A549 (cell line): ENCODE results near the gene SCN2B. TPM values are rescaled to one million over a fixed set of nuclear protein-coding genes. Genes with fewer than 3 reads are reported as not detected.
A peak's percentile ranks its signal among the peaks of the same experiment; 100 is the strongest.

Experiments used
- ATAC-seq, 2 experiments: fragments of 200-7000 bp in 1 of 2; fragments of >200 bp in 1 of 2; cut with Nextera tagmentation in 1 of 2; cut with Tn5 transposase in 1 of 2; 3 replicates each; pipeline versions ENCODE4 v1.8.0 to v1.9.1; 2018 to 2020; ENCODE audit warnings: mild to moderate bottlenecking in 1 of 2, moderate library complexity in 1 of 2
- CTCF ChIA-PET: fragments of 300-600 bp; sonication (Branson Sonifier 250); formaldehyde crosslinking; extraction: SDS; loops from one replicate; lab custom pipeline; 2021; ENCODE audit warnings: antibody characterized with exemption, inconsistent platforms; lab: Yijun Ruan, JAX
- POLR2A ChIA-PET: fragments of 350-600 bp; formaldehyde crosslinking; extraction: SDS; loops from one replicate; lab custom pipeline; 2021; ENCODE audit warnings: antibody characterized with exemption, inconsistent platforms; lab: Yijun Ruan, JAX
- DNase-seq, 2 experiments: peaks; one replicate each; pipeline versions ENCODE4 v3.0.0 to v3.0.0-alpha.2; 2011 to 2016; ENCODE audit warnings: low read depth in 1 of 2, low spot score in 1 of 2
- FAIRE-seq: peaks from 2 replicates; lab custom pipeline; 2011; peaks lifted over from hg19 to GRCh38; lab: Jason Lieb, UNC
- H3K27ac ChIP-seq, 2 experiments: fragments of >200 bp; sonication (Bioruptor Twin); formaldehyde crosslinking; 3 replicates each; pipeline ENCODE4 v1.5.1; 2016 to 2017
- H3K4me1 ChIP-seq: fragments of >200 bp; sonication (Bioruptor Twin); formaldehyde crosslinking; 3 replicates; pipeline ENCODE4 v1.6.1; 2016
- H3K4me2 ChIP-seq: fragments of >200 bp; sonication (Bioruptor Twin); formaldehyde crosslinking; 3 replicates; pipeline ENCODE4 v1.6.1; 2016
- H3K4me3 ChIP-seq: fragments of >200 bp; sonication (Bioruptor Twin); formaldehyde crosslinking; 3 replicates; pipeline ENCODE4 v1.5.1; 2016
- H3K9me3 ChIP-seq: fragments of >200 bp; sonication (Bioruptor Twin); formaldehyde crosslinking; 3 replicates; pipeline ENCODE4 v1.6.1; 2016
- CHD4 ChIP-seq: fragments of 200-600 bp; sonication (generic); IDR thresholded peaks from 2 replicates; pipeline ENCODE4 v1.6.1; 2016; ENCODE audit warnings: antibody characterized with exemption, mild to moderate bottlenecking, borderline replicate concordance
- EHF ChIP-seq: fragments of 250-450 bp; sonication (Bioruptor Pico); IDR thresholded peaks from 2 replicates; pipeline ENCODE4 v1.5.0; 2020; ENCODE audit warnings: mild to moderate bottlenecking
- EHMT2 ChIP-seq: fragments of 200-600 bp; sonication (generic); IDR thresholded peaks from 2 replicates; pipeline ENCODE4 v1.6.1; 2016; ENCODE audit warnings: antibody characterized with exemption, low read depth, mild to moderate bottlenecking, moderate library complexity
- FOSL2 ChIP-seq, 2 experiments: fragments of 450-650 bp in 1 of 2; fragments of >200 bp in 1 of 2; sonication (Bioruptor Twin) in 1 of 2; formaldehyde crosslinking; IDR thresholded peaks; 2 replicates each; pipeline versions ENCODE4 v1.5.0 to v1.6.1; 2016 to 2020; ENCODE audit warnings: mild to moderate bottlenecking in 1 of 2, moderate library complexity in 1 of 2
- FOXS1 ChIP-seq: fragments of 250-450 bp; sonication (Bioruptor Pico); IDR thresholded peaks from 2 replicates; pipeline ENCODE4 v1.5.0; 2020; ENCODE audit warnings: mild to moderate bottlenecking, moderate library complexity
- HDAC2 ChIP-seq: fragments of 200-600 bp; sonication (generic); IDR thresholded peaks from 2 replicates; pipeline ENCODE4 v1.6.1; 2016
- HOXA7 ChIP-seq: fragments of 250-450 bp; sonication (Bioruptor Pico); IDR thresholded peaks from 2 replicates; pipeline ENCODE4 v1.5.0; 2020; ENCODE audit warnings: mild to moderate bottlenecking, moderate library complexity
- HOXB5 ChIP-seq: fragments of 250-450 bp; sonication (Bioruptor Pico); IDR thresholded peaks from 2 replicates; pipeline ENCODE4 v1.5.0; 2020; ENCODE audit warnings: mild to moderate bottlenecking, moderate library complexity
- MAZ ChIP-seq: fragments of 150-350 bp; IDR thresholded peaks from 2 replicates; pipeline ENCODE4 v1.6.1; 2014; ENCODE audit warnings: antibody characterized with exemption, low read depth, low read length, borderline replicate concordance
- RARB ChIP-seq: fragments of 250-450 bp; sonication (Bioruptor Pico); IDR thresholded peaks from 2 replicates; pipeline ENCODE4 v1.8.0; 2021; ENCODE audit warnings: mild to moderate bottlenecking, moderate library complexity
- ZC3H11A ChIP-seq: fragments of 450-650 bp; IDR thresholded peaks from 2 replicates; pipeline ENCODE4 v1.6.1; 2014; ENCODE audit warnings: antibody characterized with exemption, mild to moderate bottlenecking
- WGBS: methylation state at CpG from one replicate; pipeline ENCODE4 v1.1.6; 2017; ENCODE audit errors: missing lambda C conversion rate; 5-methylcytosine and 5-hydroxymethylcytosine counted together
- polyA minus RNA-seq: library from RNA; depleted of rRNA, polyadenylated mRNA; stranded (reverse); fragments of >200 nt; gene quantifications from 2 replicates; pipeline ENCODE4 v1.2.3, GENCODE V29; 2011; rRNA and poly(A)+ RNA removed
- polyA plus RNA-seq, 4 experiments: library from polyadenylated mRNA; depleted of rRNA in 3 of 4; stranded (reverse); fragments of >200 nt; fragmentation: RNase III in 1 of 4; extraction: RNeasy Plus Mini Kit Qiagen cat#74134 plus additional on column Dnase treatment in 1 of 4; gene quantifications; 2 replicates in 3 of 4; 3 replicates in 1 of 4; pipeline ENCODE4 v1.2.3, GENCODE V29; 2011 to 2017
- TF ChIP-seq, protein P1 (sequence below): fragments of 200-600 bp; sonication (generic); IDR thresholded peaks from 2 replicates; pipeline ENCODE4 v1.6.1; 2016; ENCODE audit warnings: antibody characterized with exemption, mild to moderate bottlenecking, moderate library complexity
- TF ChIP-seq, protein P2 (sequence below): fragments of 250-450 bp; sonication (Bioruptor Pico); IDR thresholded peaks from 2 replicates; pipeline ENCODE4 v1.5.0; 2021; ENCODE audit warnings: mild to moderate bottlenecking, moderate library complexity, borderline replicate concordance
- TF ChIP-seq, protein P3 (sequence below): IDR thresholded peaks from 2 replicates; pipeline ENCODE4 v1.6.1; 2012
- TF ChIP-seq, protein P4 (sequence below): fragments of 450-650 bp; IDR thresholded peaks from 2 replicates; pipeline ENCODE4 v1.6.1; 2014; ENCODE audit warnings: antibody characterized with exemption

Gene SCN2B, protein sequence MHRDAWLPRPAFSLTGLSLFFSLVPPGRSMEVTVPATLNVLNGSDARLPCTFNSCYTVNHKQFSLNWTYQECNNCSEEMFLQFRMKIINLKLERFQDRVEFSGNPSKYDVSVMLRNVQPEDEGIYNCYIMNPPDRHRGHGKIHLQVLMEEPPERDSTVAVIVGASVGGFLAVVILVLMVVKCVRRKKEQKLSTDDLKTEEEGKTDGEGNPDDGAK
- polyA plus RNA-seq (2011; rRNA removed) (not detected in 2 replicates), polyA plus RNA-seq (2017; fragmentation: RNase III; extraction: RNeasy Plus Mini Kit Qiagen cat#74134 plus additional on column Dnase treatment) (not detected in 3 replicates), polyA minus RNA-seq (not detected in 2 replicates)
- not detected in 2 replicates for polyA plus RNA-seq (2012; cell fraction: cytosol; rRNA removed)
- not detected in 2 replicates for polyA plus RNA-seq (2012; cell fraction: nucleus; rRNA removed)

DNA sequence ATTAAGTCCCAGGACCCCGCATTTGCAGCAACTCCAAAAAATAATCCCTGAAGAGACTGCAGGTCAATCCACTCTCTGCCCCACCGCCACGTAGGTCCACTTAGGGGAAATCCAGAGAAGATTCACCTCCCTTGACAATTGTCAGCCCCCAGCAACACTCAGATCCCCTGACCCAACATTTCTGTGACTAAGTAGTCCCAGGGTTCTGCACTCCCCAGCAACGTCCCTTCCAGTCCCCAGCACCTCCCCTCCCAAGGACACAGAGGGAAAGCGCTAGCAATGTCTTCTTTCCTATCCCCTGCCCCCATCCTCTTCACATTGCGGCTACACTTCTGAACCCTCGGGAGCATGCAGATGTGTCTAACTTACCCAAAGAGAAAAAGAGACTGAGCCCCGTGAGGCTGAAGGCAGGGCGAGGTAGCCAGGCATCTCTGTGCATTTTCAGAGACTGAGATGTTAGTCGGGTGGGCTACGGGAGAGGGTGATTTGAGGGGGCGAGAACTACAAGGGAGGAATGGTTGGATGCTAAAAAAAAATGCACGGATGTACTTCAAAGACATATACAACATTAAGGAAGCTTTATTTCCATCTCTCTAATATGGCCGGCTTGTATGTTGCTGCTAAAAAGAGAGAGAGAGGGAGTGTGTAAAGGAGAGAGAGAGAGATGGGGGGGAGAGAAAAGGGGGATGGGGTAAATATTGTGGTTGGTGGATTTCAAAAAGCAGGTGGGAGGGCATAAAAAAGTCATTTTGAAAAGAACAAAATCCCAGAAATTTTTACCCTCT is at the start of gene SCN2B:
Gene SCN2B, minus strand, starts transcription at position 647 of the 785 bp plus-strand sequence. Its CDS starts 208 bp downstream, at position 439.
- TF ChIP-seq, protein P1, sequence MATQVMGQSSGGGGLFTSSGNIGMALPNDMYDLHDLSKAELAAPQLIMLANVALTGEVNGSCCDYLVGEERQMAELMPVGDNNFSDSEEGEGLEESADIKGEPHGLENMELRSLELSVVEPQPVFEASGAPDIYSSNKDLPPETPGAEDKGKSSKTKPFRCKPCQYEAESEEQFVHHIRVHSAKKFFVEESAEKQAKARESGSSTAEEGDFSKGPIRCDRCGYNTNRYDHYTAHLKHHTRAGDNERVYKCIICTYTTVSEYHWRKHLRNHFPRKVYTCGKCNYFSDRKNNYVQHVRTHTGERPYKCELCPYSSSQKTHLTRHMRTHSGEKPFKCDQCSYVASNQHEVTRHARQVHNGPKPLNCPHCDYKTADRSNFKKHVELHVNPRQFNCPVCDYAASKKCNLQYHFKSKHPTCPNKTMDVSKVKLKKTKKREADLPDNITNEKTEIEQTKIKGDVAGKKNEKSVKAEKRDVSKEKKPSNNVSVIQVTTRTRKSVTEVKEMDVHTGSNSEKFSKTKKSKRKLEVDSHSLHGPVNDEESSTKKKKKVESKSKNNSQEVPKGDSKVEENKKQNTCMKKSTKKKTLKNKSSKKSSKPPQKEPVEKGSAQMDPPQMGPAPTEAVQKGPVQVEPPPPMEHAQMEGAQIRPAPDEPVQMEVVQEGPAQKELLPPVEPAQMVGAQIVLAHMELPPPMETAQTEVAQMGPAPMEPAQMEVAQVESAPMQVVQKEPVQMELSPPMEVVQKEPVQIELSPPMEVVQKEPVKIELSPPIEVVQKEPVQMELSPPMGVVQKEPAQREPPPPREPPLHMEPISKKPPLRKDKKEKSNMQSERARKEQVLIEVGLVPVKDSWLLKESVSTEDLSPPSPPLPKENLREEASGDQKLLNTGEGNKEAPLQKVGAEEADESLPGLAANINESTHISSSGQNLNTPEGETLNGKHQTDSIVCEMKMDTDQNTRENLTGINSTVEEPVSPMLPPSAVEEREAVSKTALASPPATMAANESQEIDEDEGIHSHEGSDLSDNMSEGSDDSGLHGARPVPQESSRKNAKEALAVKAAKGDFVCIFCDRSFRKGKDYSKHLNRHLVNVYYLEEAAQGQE: no peak
- TF ChIP-seq FOSL2 (IDR thresholded peaks at IDR 0.05) (no peak), FOSL2 (CRISPR knock-in tag; IDR thresholded peaks at IDR 0.05) (no peak), EHF (CRISPR knock-in tag) (no peak), FOXS1 (CRISPR knock-in tag) (no peak), RARB (CRISPR knock-in tag) (no peak), EHMT2 (no peak), HOXB5 (CRISPR knock-in tag) (no peak), HOXA7 (CRISPR knock-in tag) (no peak), CHD4 (no peak), ZC3H11A (no peak), HDAC2 (no peak), MAZ (no peak)
- TF ChIP-seq, protein P2, sequence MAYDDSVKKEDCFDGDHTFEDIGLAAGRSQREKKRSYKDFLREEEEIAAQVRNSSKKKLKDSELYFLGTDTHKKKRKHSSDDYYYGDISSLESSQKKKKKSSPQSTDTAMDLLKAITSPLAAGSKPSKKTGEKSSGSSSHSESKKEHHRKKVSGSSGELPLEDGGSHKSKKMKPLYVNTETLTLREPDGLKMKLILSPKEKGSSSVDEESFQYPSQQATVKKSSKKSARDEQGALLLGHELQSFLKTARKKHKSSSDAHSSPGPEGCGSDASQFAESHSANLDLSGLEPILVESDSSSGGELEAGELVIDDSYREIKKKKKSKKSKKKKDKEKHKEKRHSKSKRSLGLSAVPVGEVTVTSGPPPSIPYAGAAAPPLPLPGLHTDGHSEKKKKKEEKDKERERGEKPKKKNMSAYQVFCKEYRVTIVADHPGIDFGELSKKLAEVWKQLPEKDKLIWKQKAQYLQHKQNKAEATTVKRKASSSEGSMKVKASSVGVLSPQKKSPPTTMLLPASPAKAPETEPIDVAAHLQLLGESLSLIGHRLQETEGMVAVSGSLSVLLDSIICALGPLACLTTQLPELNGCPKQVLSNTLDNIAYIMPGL (CRISPR knock-in tag): no peak
- TF ChIP-seq, protein P3, sequence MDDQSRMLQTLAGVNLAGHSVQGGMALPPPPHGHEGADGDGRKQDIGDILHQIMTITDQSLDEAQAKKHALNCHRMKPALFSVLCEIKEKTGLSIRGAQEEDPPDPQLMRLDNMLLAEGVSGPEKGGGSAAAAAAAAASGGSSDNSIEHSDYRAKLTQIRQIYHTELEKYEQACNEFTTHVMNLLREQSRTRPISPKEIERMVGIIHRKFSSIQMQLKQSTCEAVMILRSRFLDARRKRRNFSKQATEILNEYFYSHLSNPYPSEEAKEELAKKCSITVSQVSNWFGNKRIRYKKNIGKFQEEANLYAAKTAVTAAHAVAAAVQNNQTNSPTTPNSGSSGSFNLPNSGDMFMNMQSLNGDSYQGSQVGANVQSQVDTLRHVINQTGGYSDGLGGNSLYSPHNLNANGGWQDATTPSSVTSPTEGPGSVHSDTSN: no peak
- TF ChIP-seq, protein P4, sequence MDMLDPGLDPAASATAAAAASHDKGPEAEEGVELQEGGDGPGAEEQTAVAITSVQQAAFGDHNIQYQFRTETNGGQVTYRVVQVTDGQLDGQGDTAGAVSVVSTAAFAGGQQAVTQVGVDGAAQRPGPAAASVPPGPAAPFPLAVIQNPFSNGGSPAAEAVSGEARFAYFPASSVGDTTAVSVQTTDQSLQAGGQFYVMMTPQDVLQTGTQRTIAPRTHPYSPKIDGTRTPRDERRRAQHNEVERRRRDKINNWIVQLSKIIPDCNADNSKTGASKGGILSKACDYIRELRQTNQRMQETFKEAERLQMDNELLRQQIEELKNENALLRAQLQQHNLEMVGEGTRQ: no peak
- CTCF ChIA-PET: interaction anchor here (1.0 kb wide), 1 partner anchor 22 kb away, joined by 7 read pairs; no protein-coding TSS in a partner anchor
- Histone ChIP-seq H3K9me3 (no peaks in the 10 kb centered on the region), H3K4me1 (peaks cover 14% of the 10 kb centered on the region), H3K4me3 (no peak within 1 kb of the TSS), H3K27ac (peak within 1 kb of the TSS in 1 of 2 experiments; percentile 19; a peak in 3 of 6 replicates), H3K4me2 (peak within 1 kb of the TSS; percentile 37; the same call in 1 of the 3 replicates)
- FAIRE-seq (no peak), ATAC-seq (no peak), DNase-seq (no peak)
- POLR2A ChIA-PET: no interaction called here
- WGBS: 59% methylated on average over 14 of the region's 14 CpGs
